ENCODE measurements around the gene MINDY4.

DNA sequence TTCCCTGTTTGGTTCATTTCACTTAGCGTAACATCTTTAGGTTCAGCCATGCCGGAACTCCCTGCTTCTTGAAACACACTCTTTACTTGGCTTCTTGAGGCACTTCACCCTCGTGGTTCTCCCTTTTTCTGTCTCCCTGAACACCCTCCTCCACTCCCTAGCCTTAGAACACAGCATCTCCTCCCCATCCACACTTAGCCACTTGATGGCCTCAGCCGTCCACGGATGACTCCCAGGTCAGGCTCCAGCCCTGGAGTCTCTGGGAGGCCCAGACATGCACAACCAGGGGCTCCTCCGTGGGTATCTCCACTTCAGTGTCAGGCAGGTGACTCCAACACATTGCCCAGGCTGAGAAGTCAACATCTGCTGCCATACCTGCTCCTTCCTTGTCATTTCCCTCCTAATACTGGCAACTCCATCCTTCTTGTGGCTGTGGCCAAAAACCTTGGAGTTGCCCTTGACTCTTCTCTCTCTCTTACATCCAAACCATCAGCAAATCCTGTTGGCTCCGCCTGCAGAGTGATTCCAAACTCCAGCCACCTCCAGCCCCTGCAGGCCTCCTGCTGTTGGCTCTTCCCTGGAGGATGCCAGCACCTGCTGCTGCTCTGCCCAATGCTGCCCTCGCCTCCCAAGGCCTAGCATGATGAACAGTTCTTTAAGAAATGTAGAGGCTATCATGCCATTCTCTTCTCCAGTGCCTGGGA lies 27.7 kb upstream of the MINDY4 start:
- no peak for TF ChIP-seq EZH2 (IDR thresholded peaks at IDR 0.05; ENCODE audit: insufficient read depth, low read length)
- TF ChIP-seq, protein P1, sequence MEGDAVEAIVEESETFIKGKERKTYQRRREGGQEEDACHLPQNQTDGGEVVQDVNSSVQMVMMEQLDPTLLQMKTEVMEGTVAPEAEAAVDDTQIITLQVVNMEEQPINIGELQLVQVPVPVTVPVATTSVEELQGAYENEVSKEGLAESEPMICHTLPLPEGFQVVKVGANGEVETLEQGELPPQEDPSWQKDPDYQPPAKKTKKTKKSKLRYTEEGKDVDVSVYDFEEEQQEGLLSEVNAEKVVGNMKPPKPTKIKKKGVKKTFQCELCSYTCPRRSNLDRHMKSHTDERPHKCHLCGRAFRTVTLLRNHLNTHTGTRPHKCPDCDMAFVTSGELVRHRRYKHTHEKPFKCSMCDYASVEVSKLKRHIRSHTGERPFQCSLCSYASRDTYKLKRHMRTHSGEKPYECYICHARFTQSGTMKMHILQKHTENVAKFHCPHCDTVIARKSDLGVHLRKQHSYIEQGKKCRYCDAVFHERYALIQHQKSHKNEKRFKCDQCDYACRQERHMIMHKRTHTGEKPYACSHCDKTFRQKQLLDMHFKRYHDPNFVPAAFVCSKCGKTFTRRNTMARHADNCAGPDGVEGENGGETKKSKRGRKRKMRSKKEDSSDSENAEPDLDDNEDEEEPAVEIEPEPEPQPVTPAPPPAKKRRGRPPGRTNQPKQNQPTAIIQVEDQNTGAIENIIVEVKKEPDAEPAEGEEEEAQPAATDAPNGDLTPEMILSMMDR (IDR thresholded peaks at IDR 0.05; ENCODE audit: insufficient read depth, low read depth, low read length): no peak
